ENCODE measurements around the gene C1orf226. TPM values are rescaled to one million over a fixed set of nuclear protein-coding genes. Genes with fewer than 3 reads are reported as not detected.

Gene C1orf226
- total and polyA plus RNA-seq, 2 experiments from 2014 or later: 5.1 to 10.0 TPM

GRCh38 chr1:162396201-162396906 lies 14.8 kb downstream of the C1orf226 start:
- H3K27me3 ChIP-seq: no peaks in the 10 kb centered on the region
- no peaks in the 10 kb centered on the region for H3K36me3 ChIP-seq
- no peak overlapping the region for H3K27ac ChIP-seq
- TF ChIP-seq CTCF (IDR thresholded peaks at IDR 0.05; ENCODE audit: low read depth, low read length): no peak
- no peak overlapping the region for H3K4me3 ChIP-seq
- H3K4me1 ChIP-seq (ENCODE audit: low read depth): peaks cover 17% of the 10 kb centered on the region
- no peak for DNase-seq (ENCODE audit: low read depth in 1 of 2, low spot score in 1 of 2)
- H3K9me3 ChIP-seq (ENCODE audit: low read depth): no peaks in the 10 kb centered on the region

GRCh38 chr1:162397039-162397448 lies 15.5 kb downstream of the C1orf226 start:
- peak; percentile 15 for TF ChIP-seq CTCF (IDR thresholded peaks at IDR 0.05; ENCODE audit: low read depth, low read length)
- DNase-seq (ENCODE audit: low read depth in 1 of 2, low spot score in 1 of 2): peak in 1 of 2 donors; percentile 69
- no peaks in the 10 kb centered on the region for H3K9me3 ChIP-seq (ENCODE audit: low read depth)
- no peaks in the 10 kb centered on the region for H3K27me3 ChIP-seq
- peaks cover 17% of the 10 kb centered on the region for H3K4me1 ChIP-seq (ENCODE audit: low read depth)
- H3K36me3 ChIP-seq: no peaks in the 10 kb centered on the region
- no peak overlapping the region for H3K4me3 ChIP-seq
- H3K27ac ChIP-seq: no peak overlapping the region

GRCh38 chr1:162397943-162398560 lies 16.5 kb downstream of the C1orf226 start:
- Histone ChIP-seq H3K4me1 (ENCODE audit: low read depth) (peaks cover 17% of the 10 kb centered on the region), H3K36me3 (no peaks in the 10 kb centered on the region), H3K9me3 (ENCODE audit: low read depth) (no peaks in the 10 kb centered on the region), H3K27ac (no peak overlapping the region), H3K27me3 (no peaks in the 10 kb centered on the region), H3K4me3 (no peak overlapping the region)
- DNase-seq (ENCODE audit: low read depth in 1 of 2, low spot score in 1 of 2): no peak
- no peak for TF ChIP-seq CTCF (IDR thresholded peaks at IDR 0.05; ENCODE audit: low read depth, low read length)

GRCh38 chr1:162398999-162399580 lies 17.6 kb downstream of the C1orf226 start:
- DNase-seq (ENCODE audit: low read depth in 1 of 2, low spot score in 1 of 2): no peak
- Histone ChIP-seq H3K4me3 (no peak overlapping the region), H3K36me3 (no peaks in the 10 kb centered on the region), H3K9me3 (ENCODE audit: low read depth) (no peaks in the 10 kb centered on the region), H3K27ac (no peak overlapping the region), H3K4me1 (ENCODE audit: low read depth) (peaks cover 17% of the 10 kb centered on the region), H3K27me3 (no peaks in the 10 kb centered on the region)
- TF ChIP-seq CTCF (IDR thresholded peaks at IDR 0.05; ENCODE audit: low read depth, low read length): no peak

GRCh38 chr1:162400790-162401355 lies 19.3 kb downstream of the C1orf226 start:
- peaks cover 17% of the 10 kb centered on the region for H3K4me1 ChIP-seq (ENCODE audit: low read depth)
- H3K27me3 ChIP-seq: no peaks in the 10 kb centered on the region
- H3K9me3 ChIP-seq (ENCODE audit: low read depth): no peaks in the 10 kb centered on the region
- no peak overlapping the region for H3K4me3 ChIP-seq
- no peak overlapping the region for H3K27ac ChIP-seq
- no peaks in the 10 kb centered on the region for H3K36me3 ChIP-seq
- no peak for DNase-seq (ENCODE audit: low read depth in 1 of 2, low spot score in 1 of 2)
- no peak for TF ChIP-seq CTCF (IDR thresholded peaks at IDR 0.05; ENCODE audit: low read depth, low read length)
